Adrenal gland (tissue), 12 donors: ENCODE data around the gene SPATC1L. TPM values are rescaled to one million over a fixed set of nuclear protein-coding genes. Genes with fewer than 3 reads are reported as not detected.

Source experiments
- DNase-seq, 7 donors: peaks; one replicate each; pipeline ENCODE4 v3.0.0-alpha.2; 2019 to 2020
- H3K27ac ChIP-seq, 5 donors: fragments of 200-600 bp; sonication (generic) in 4 of 5; 1 replicate in 3 of 5; 2 replicates in 2 of 5; pipeline versions ENCODE4 v1.5.1 to v1.8.0; 2016 to 2020; ENCODE audit warnings: mild to moderate bottlenecking in 1 of 5
- H3K27me3 ChIP-seq: fragments of 200-600 bp; 2 replicates; pipeline ENCODE4 v1.8.0; 2021
- H3K36me3 ChIP-seq, 2 donors: fragments of 200-600 bp; replicated peaks in 1 of 2; 1 replicate in 1 of 2; 2 replicates in 1 of 2; pipeline versions ENCODE4 v1.5.1 to v1.8.0; 2018 to 2022
- H3K4me1 ChIP-seq, 2 donors: fragments of 200-600 bp; replicated peaks in 1 of 2; 1 replicate in 1 of 2; 2 replicates in 1 of 2; pipeline versions ENCODE4 v1.5.1 to v1.8.0; 2018 to 2021
- H3K4me3 ChIP-seq, 4 donors: fragments of 200-600 bp; sonication (generic) in 3 of 4; one replicate each; pipeline ENCODE4 v1.5.1; 2016 to 2018
- H3K9me3 ChIP-seq, 3 donors: fragments of 200-600 bp; sonication (generic) in 1 of 3; replicated peaks in 1 of 3; 1 replicate in 2 of 3; 2 replicates in 1 of 3; pipeline versions ENCODE4 v1.5.1 to v1.8.0; 2016 to 2021
- CTCF ChIP-seq, 6 experiments: fragments of 450-650 bp in 4 of 6; fragments of 200-600 bp in 2 of 6; sonication (generic) in 1 of 6; IDR thresholded peaks; 1 replicate in 5 of 6; 2 replicates in 1 of 6; pipeline versions ENCODE4 v1.5.1 to v1.8.0; 2016 to 2021; ENCODE audit warnings: antibody characterized with exemption in 6 of 6, mild to moderate bottlenecking in 2 of 6, moderate library complexity in 1 of 6
- POLR2A ChIP-seq, 2 donors: fragments of 450-650 bp; IDR thresholded peaks; one replicate each; pipeline ENCODE4 v1.6.1; 2017; ENCODE audit warnings: antibody characterized with exemption in 2 of 2, mild to moderate bottlenecking in 2 of 2, moderate library complexity in 1 of 2
- WGBS, 4 donors: extraction: QIAGEN DNeasy Blood & Tissue Kit in 2 of 4; methylation state at CpG; one replicate each; pipeline versions ENCODE4 v1.1.5 to v1.1.7; 2013 to 2017; 5-methylcytosine and 5-hydroxymethylcytosine counted together
- intact Hi-C, 2 donors: fragments of 100-400 bp; cut with DNase I; formaldehyde crosslinking; loops; one replicate each; pipeline versions ENCODE4 v1.14.1 to v1.15.0; 2022 to 2023
- polyA plus RNA-seq, 3 donors: library from polyadenylated mRNA; stranded (reverse); fragments of 200-250 nt in 2 of 3; fragments of 350-450 nt in 1 of 3; fragmentation: Illumina TruSeq in 1 of 3; extraction: RNeasy Lipid Tissue Mini Kit (QIAGEN cat#74804) in 1 of 3; gene quantifications; one replicate each; pipeline ENCODE4 v1.2.3, GENCODE V29; 2013 to 2014
- total RNA-seq, 9 donors: library from RNA; depleted of rRNA in 4 of 9; stranded (reverse); fragments of >200 nt in 4 of 9; fragments of 120-200 nt in 1 of 9; fragmentation: NEBNext Ultra II Directional in 1 of 9; extraction: Animal tissue kit (Norgen Biotek cat#: 25700) in 1 of 9; gene quantifications; one replicate each; pipeline versions ENCODE4 v1.1.0 to v1.2.4, GENCODE V29; 2013 to 2023
- donor health status: healthy with polysubstance abuse.
- donor health status: Bipolar disorder and iron deficiency.
- donor health status: DM: yes; HTN: yes; CAD: no.
- donor health status: DM: no; HTN: no; CAD: no.
- donor health status: DM: no; HTN: no; CAD: no.
- donor health status: DM: yes; HTN: yes; CAD: no.

The SPATC1L gene
- total and polyA plus RNA-seq, 12 donors: 8.4 to 91.5 (median 25.3) TPM

GRCh38 chr21:46223217-46223616 is 39.0 kb upstream of the SPATC1L start:
- 81 to 93% (median 87%) methylated on average over 7 of the region's 7 CpGs for whole genome bisulfite sequencing, 4 donors
- TF ChIP-seq POLR2A (IDR thresholded peaks at IDR 0.05): no peak
- TF ChIP-seq CTCF (IDR thresholded peaks at IDR 0.05): no peak
- H3K4me3 ChIP-seq: no peak overlapping the region
- H3K4me1 ChIP-seq: peaks cover 8 to 33% of the 10 kb centered on the region in 2 donors
- no peaks in the 10 kb centered on the region for H3K27me3 ChIP-seq
- H3K27ac ChIP-seq: no peak overlapping the region
- intact Hi-C loops: loop anchor here in 1 of 2 donors (10.0 kb wide), 1 partner anchor 78 kb away; no protein-coding TSS in a partner anchor
- no peaks in the 10 kb centered on the region for H3K9me3 ChIP-seq
- H3K36me3 ChIP-seq: peaks cover 0 to 24% of the 10 kb centered on the region in 2 donors
- DNase-seq: no peak

- H3K4me1 ChIP-seq: peaks cover 8 to 28% of the 10 kb centered on the region in 2 donors
- TF ChIP-seq POLR2A (IDR thresholded peaks at IDR 0.05) (no peak), CTCF (IDR thresholded peaks at IDR 0.05) (no peak)
- H3K4me3 ChIP-seq: no peak overlapping the region
- DNase-seq: no peak
- intact Hi-C loops: loop anchor here in 1 of 2 donors (10.0 kb wide), 1 partner anchor 78 kb away; no protein-coding TSS in a partner anchor
- no peaks in the 10 kb centered on the region for H3K27me3 ChIP-seq
- peaks cover 0 to 24% of the 10 kb centered on the region in 2 donors for H3K36me3 ChIP-seq
- WGBS, 4 donors: 82 to 96% (median 87%) methylated on average over 4 to 11 of the region's 11 CpGs
- H3K9me3 ChIP-seq: no peaks in the 10 kb centered on the region
- H3K27ac ChIP-seq: no peak overlapping the region
Observed at GRCh38 chr21:46222436-46223116, 38.3 kb upstream of the SPATC1L start.

GRCh38 chr21:46221664-46222435 is 37.6 kb upstream of the SPATC1L start:
- intact Hi-C loops: loop anchor here in 1 of 2 donors (10.0 kb wide), 1 partner anchor 77 kb away; no protein-coding TSS in a partner anchor
- WGBS, 4 donors: 80 to 96% (median 85%) methylated on average over 15 to 16 of the region's 16 CpGs
- H3K9me3 ChIP-seq: no peaks in the 10 kb centered on the region
- no peaks in the 10 kb centered on the region for H3K27me3 ChIP-seq
- H3K27ac ChIP-seq: no peak overlapping the region
- no peak for TF ChIP-seq CTCF (IDR thresholded peaks at IDR 0.05)
- no peak for TF ChIP-seq POLR2A (IDR thresholded peaks at IDR 0.05)
- H3K4me3 ChIP-seq: no peak overlapping the region
- peaks cover 1 to 20% of the 10 kb centered on the region in 2 donors for H3K4me1 ChIP-seq
- peaks cover 0 to 24% of the 10 kb centered on the region in 2 donors for H3K36me3 ChIP-seq
- DNase-seq: peak in 1 of 7 donors; percentile 17

GRCh38 chr21:46220847-46221246 is 36.6 kb upstream of the SPATC1L start:
- intact Hi-C loops: loop anchor here in 1 of 2 donors (10.0 kb wide), 1 partner anchor 76 kb away; no protein-coding TSS in a partner anchor
- Histone ChIP-seq H3K36me3 (peaks cover 0 to 24% of the 10 kb centered on the region in 2 donors), H3K4me3 (no peak overlapping the region), H3K27me3 (no peaks in the 10 kb centered on the region), H3K4me1 (peaks cover 0 to 10% of the 10 kb centered on the region in 2 donors), H3K9me3 (no peaks in the 10 kb centered on the region), H3K27ac (no peak overlapping the region)
- 88 to 95% (median 90%) methylated on average over 4 to 8 of the region's 8 CpGs for WGBS, 4 donors
- TF ChIP-seq POLR2A (IDR thresholded peaks at IDR 0.05) (no peak), CTCF (IDR thresholded peaks at IDR 0.05) (no peak)
- DNase-seq: peak in 1 of 7 donors; percentile 10
